ENCODE results near the gene BCKDHB.
"Not testable (repeated sequence)": the region's sequence is repeated elsewhere in the genome, so short reads cannot be mapped to it uniquely, and the experiment has no call there.

The BCKDHB gene

DNA sequence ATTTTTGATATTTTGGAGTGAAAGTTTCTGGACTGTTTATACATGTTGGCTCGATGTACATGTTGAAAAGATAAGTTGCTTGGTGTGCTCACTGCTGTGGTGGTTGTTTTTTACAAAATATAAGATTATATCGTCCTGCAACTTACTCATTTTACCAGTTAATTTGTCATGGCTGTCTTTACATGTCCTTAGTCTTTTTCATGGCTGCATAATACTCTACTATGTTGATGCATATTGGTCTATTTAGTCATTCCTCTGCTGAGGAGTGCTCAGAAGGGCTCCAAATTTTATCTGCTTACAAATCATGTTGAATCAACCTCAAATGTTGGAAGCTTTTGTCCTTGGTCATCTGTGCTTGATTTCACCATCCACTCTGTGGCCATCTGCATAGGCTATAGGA, 164.6 kb downstream of the BCKDHB start:
- DNase-seq, result no peak

DNA sequence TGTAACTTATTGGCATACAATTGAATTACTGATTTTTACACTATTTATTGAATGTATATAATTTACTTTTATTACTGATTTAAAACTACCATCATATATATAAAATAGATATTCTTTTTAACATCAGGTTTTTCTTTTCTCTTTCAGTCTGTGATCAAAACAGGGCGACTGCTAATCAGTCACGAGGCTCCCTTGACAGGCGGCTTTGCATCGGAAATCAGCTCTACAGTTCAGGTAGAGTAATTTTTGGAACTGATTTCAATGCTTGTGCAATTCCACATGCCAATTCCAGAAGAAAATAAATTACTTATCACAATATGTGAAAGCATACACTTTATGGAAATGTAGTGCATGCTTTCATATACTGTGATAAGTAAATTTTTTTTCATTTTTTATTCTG, 166.5 kb downstream of the BCKDHB start:
- no peak for DNase-seq

DNA sequence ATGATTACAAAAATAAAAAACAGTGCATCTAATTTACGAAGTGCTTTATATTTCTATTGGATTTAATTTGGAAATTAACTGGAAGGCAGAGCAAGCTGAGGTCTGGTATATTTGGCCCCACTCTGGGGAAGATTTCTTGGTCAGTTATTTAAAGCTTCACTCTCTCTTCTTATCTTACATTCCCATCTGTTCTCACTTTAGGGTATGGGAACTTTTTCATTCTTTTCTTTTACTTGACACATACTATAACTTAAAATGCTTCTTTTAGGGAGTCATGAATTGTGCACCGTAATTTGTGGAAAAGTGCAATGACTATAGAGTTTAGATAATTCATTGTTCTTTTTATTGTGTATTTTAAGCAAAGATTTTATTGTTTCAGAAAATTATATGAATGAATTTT, 170.4 kb downstream of the BCKDHB start:
- DNase-seq, result no peak

- no peak for DNase-seq
Measured at GRCh38 chr6:80277501-80277900, 171.0 kb downstream of the BCKDHB start.

GRCh38 chr6:80280262-80281010, 174.0 kb downstream of the BCKDHB start:
- DNase-seq, result no peak

GRCh38 chr6:80282913-80283554, 176.6 kb downstream of the BCKDHB start:
- DNase-seq, result no peak

GRCh38 chr6:80287112-80287511, 180.6 kb downstream of the BCKDHB start:
- DNase-seq, result no peak

GRCh38 chr6:80287607-80288006, 181.1 kb downstream of the BCKDHB start:
- no peak for DNase-seq

DNA sequence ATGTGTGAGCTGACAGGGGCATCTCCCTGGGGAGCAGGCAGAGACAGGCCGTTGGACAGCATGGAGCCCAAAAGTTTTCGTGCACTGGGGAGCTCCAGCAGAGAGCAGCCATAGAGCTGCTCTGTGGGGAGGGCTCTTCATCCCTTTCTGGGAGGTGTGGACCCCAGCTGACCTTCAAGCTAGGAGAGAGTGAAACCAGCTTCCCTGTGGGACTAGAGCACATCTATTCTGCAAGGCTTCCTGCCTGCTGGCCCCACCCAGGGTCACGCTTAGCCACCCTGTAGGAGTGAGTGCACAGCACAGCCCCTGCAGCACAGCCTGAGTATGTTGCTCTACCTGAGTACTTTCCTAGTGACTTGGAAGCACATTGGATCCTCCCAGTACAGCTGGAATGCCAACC, 183.3 kb downstream of the BCKDHB start:
- no peak for DNase-seq

GRCh38 chr6:80294531-80294930, 188.1 kb downstream of the BCKDHB start:
- DNase-seq, result not testable (repeated sequence)

GRCh38 chr6:80302716-80303115, 196.2 kb downstream of the BCKDHB start:
- no peak for DNase-seq

DNA sequence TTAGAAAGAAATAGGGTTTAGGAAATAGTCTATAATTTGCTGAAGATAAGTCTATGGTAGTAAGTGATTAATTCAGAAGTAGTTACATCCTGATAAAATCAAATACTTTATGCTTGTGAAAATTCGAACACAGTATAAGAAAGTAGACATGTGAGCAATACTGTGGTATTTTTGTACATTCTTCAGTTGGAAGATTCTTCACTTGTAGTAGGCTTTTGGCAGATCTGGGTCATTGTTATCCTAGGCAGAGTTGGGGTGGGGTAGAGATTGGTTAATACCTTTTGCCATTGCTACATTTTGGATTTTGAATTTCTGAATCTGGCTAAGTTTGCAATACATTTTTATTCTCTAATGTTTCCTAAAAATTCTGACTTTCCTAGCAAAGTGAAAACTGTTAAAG, 197.5 kb downstream of the BCKDHB start:
- no peak for DNase-seq

GRCh38 chr6:80314531-80314930, 208.1 kb downstream of the BCKDHB start:
- DNase-seq, result no peak

- DNase-seq, result no peak
Measured at GRCh38 chr6:80316686-80317231, 210.3 kb downstream of the BCKDHB start.

DNA sequence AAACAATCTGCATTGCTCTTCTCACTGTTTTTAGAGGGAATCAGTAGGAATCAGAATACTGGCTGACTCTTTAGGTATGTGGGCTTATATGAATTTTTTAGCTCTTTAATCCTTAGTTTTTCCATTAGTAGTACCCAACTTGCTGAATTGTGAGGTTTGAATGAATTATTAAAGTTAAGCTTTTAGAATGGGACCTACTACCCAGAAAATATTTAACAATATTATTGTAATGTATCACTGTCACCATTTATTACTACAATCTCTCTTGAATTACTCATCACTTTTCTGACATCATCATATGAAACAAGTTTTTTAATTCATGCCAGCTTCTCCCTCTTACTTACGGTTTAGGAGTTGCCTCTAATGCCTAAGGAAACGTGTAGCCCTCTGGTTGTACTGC, 212.7 kb downstream of the BCKDHB start:
- DNase-seq, result no peak

DNA sequence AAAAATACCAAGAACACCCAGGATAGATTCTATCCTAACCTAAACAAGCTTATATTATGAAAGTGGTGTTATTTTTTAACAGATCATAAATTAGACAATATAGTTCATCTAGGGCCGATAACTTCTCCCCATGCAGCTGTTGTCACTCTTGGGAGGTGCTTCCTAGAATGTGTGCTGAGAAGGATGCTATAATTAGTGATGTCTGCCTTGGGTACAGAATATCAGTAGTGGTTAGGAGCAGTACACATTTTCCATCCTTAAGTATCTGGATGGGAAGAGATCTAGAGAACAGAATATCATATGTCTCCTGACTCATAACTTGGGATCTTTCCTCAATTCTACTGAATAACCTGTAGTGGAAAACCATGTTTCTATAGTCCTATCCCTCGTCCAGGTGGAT, 214.5 kb downstream of the BCKDHB start:
- no peak for DNase-seq

GRCh38 chr6:80325742-80326141, 219.3 kb downstream of the BCKDHB start:
- DNase-seq, result no peak

GRCh38 chr6:80328652-80329051, 222.2 kb downstream of the BCKDHB start:
- no peak for DNase-seq

DNA sequence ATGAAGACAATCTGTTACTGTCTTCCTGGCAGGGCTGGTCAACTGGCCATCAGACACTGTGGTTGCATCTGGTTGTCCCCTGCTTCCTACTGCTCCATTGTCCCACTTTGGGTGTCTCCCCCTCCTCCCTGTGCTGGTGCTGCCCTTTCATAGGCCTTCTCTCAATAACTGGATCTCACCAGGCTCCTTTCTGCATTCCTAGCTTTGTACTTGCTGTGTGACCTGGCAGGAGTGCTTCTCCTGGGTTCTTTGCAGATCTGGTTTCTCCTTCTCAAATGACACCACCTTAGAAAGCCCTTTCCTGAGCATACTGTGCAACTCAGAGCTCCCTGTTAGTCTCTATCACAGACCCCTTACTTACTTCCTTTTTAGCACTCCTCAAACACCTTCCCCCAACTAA, 223.0 kb downstream of the BCKDHB start:
- DNase-seq, result no peak

DNA sequence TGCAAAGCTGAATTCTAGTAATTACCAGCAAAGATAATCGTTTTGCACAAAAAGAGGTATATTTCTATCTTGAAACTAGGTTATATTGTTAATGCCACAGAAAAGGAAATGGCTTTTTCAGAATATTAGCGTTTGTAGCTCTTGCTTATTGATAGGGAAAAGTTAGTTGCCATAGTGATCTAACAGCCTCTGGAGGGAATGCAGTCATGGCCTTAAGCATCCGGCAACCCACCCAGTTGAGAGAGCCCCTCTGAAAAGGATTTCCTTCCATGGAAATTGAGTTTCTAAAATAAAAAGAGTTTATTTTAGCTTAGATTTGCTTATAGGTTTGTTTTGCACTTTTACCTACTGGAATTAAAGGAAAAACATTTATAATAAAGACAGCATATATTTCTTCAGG, 224.5 kb downstream of the BCKDHB start:
- no peak for DNase-seq

DNA sequence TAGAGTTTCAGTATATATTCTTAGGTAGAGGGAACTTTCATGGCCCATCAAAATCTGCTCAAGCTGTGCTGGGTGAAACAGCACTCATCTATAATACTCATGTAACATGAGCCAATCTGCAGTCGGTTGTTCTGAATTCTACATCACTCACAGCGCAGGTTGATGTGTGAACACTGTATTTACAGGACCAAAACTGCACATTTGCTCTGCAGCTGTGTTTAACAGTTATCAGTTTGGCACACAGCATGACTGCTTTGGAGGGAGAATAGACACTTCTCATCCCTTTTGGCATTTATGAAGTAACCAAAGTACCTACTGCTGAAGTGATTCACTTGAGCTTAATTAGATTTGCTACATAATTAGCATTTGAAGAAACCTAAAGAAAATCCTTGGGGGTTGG, 225.1 kb downstream of the BCKDHB start:
- DNase-seq, result no peak

GRCh38 chr6:80331974-80332373, 225.5 kb downstream of the BCKDHB start:
- no peak for DNase-seq

- no peak for DNase-seq
Measured at GRCh38 chr6:80333342-80333741, 226.9 kb downstream of the BCKDHB start.

- DNase-seq, result no peak
Measured at GRCh38 chr6:80335121-80335531, 228.7 kb downstream of the BCKDHB start.

- DNase-seq, result no peak
Measured at GRCh38 chr6:80336911-80337310, 230.4 kb downstream of the BCKDHB start.
